ENCODE results near the gene CIBAR2. TPM values are rescaled to one million over a fixed set of nuclear protein-coding genes. Genes with fewer than 3 reads are reported as not detected.

The CIBAR2 gene
- total RNA-seq, 4 donors from 2014 or later = not detected

GRCh38 chr16:85067024-85067423, 45.2 kb downstream of the CIBAR2 start:
- WGBS = no CpG with 5 or more reads among the region's 18 CpGs
- intact Hi-C loops (cut with DNase I) = no loop called here
- H3K4me3 ChIP-seq = no peak overlapping the region
- H3K27me3 ChIP-seq = no peaks in the 10 kb centered on the region
- no peaks in the 10 kb centered on the region for H3K9me3 ChIP-seq
- peaks cover 0 to 11% (median 0%) of the 10 kb centered on the region in 4 donors for H3K4me1 ChIP-seq
- TF ChIP-seq POLR2AphosphoS5 (IDR thresholded peaks at IDR 0.05) = no peak
- no peak for TF ChIP-seq POLR2A (IDR thresholded peaks at IDR 0.05; ENCODE audit: low read depth)
- peaks cover 17 to 64% (median 41%) of the 10 kb centered on the region in 4 donors for H3K36me3 ChIP-seq
- no peak overlapping the region for H3K27ac ChIP-seq (replicated peaks in 1 of 4)
- no peak for DNase-seq (ENCODE audit: extremely low spot score)

- DNase-seq (ENCODE audit: extremely low spot score) = no peak
- no peaks in the 10 kb centered on the region for H3K27me3 ChIP-seq
- H3K27ac ChIP-seq (replicated peaks in 1 of 4) = no peak overlapping the region
- H3K4me3 ChIP-seq = no peak overlapping the region
- peaks cover 17 to 59% (median 38%) of the 10 kb centered on the region in 4 donors for H3K36me3 ChIP-seq
- intact Hi-C loops (cut with DNase I) = no loop called here
- no peaks in the 10 kb centered on the region for H3K9me3 ChIP-seq
- H3K4me1 ChIP-seq = peaks cover 0 to 11% (median 0%) of the 10 kb centered on the region in 4 donors
- 86% methylated on average over 12 of the region's 12 CpGs for WGBS
- TF ChIP-seq POLR2A (IDR thresholded peaks at IDR 0.05; ENCODE audit: low read depth) (no peak), POLR2AphosphoS5 (IDR thresholded peaks at IDR 0.05) (no peak), EP300 (IDR thresholded peaks at IDR 0.05) (no peak), CTCF (IDR thresholded peaks at IDR 0.05) (no peak)
Observed at GRCh38 chr16:85066346-85066885, 45.9 kb downstream of the CIBAR2 start.

GRCh38 chr16:85065099-85065498, 47.2 kb downstream of the CIBAR2 start:
- WGBS = 97% methylated on average over 13 of the region's 13 CpGs
- no peak for DNase-seq (ENCODE audit: extremely low spot score)
- TF ChIP-seq EP300 (IDR thresholded peaks at IDR 0.05) = no peak
- TF ChIP-seq POLR2AphosphoS5 (IDR thresholded peaks at IDR 0.05) = no peak
- TF ChIP-seq CTCF (IDR thresholded peaks at IDR 0.05) = no peak
- TF ChIP-seq POLR2A (IDR thresholded peaks at IDR 0.05; ENCODE audit: low read depth) = no peak
- no peak overlapping the region for H3K27ac ChIP-seq (replicated peaks in 1 of 4)
- H3K9me3 ChIP-seq = no peaks in the 10 kb centered on the region
- no peaks in the 10 kb centered on the region for H3K27me3 ChIP-seq
- H3K4me3 ChIP-seq = no peak overlapping the region
- H3K4me1 ChIP-seq = peaks cover 0 to 11% (median 0%) of the 10 kb centered on the region in 4 donors
- H3K36me3 ChIP-seq = peaks cover 15 to 46% (median 30%) of the 10 kb centered on the region in 4 donors
- intact Hi-C loops (cut with DNase I) = no loop called here

GRCh38 chr16:85064186-85064585, 48.1 kb downstream of the CIBAR2 start:
- Histone ChIP-seq H3K9me3 (no peaks in the 10 kb centered on the region), H3K27me3 (no peaks in the 10 kb centered on the region), H3K36me3 (peaks cover 14 to 37% (median 24%) of the 10 kb centered on the region in 4 donors), H3K4me1 (peaks cover 0 to 11% (median 0%) of the 10 kb centered on the region in 4 donors), H3K4me3 (no peak overlapping the region), H3K27ac (replicated peaks in 1 of 4) (no peak overlapping the region)
- 92% methylated on average over 6 of the region's 6 CpGs for WGBS
- intact Hi-C loops (cut with DNase I) = no loop called here
- no peak for DNase-seq (ENCODE audit: extremely low spot score)
- no peak for TF ChIP-seq POLR2AphosphoS5 (IDR thresholded peaks at IDR 0.05)
- no peak for TF ChIP-seq POLR2A (IDR thresholded peaks at IDR 0.05; ENCODE audit: low read depth)
- no peak for TF ChIP-seq EP300 (IDR thresholded peaks at IDR 0.05)
- TF ChIP-seq CTCF (IDR thresholded peaks at IDR 0.05) = no peak

- no peaks in the 10 kb centered on the region for H3K27me3 ChIP-seq
- 70% methylated on average over 10 of the region's 11 CpGs for WGBS
- no peak overlapping the region for H3K4me3 ChIP-seq
- peaks cover 12 to 24% (median 16%) of the 10 kb centered on the region in 4 donors for H3K36me3 ChIP-seq
- H3K27ac ChIP-seq (replicated peaks in 1 of 4) = no peak overlapping the region
- H3K9me3 ChIP-seq = no peaks in the 10 kb centered on the region
- intact Hi-C loops (cut with DNase I) = no loop called here
- H3K4me1 ChIP-seq = peaks cover 0 to 11% (median 0%) of the 10 kb centered on the region in 4 donors
- TF ChIP-seq POLR2AphosphoS5 (IDR thresholded peaks at IDR 0.05) (no peak), POLR2A (IDR thresholded peaks at IDR 0.05; ENCODE audit: low read depth) (no peak), CTCF (IDR thresholded peaks at IDR 0.05) (no peak), EP300 (IDR thresholded peaks at IDR 0.05) (no peak)
- DNase-seq (ENCODE audit: extremely low spot score) = no peak
Observed at GRCh38 chr16:85062845-85063244, 49.4 kb downstream of the CIBAR2 start.

Measured in esophagus muscularis mucosa (tissue), 4 donors.